ENCODE measurements around the gene PAPPA.

DNA sequence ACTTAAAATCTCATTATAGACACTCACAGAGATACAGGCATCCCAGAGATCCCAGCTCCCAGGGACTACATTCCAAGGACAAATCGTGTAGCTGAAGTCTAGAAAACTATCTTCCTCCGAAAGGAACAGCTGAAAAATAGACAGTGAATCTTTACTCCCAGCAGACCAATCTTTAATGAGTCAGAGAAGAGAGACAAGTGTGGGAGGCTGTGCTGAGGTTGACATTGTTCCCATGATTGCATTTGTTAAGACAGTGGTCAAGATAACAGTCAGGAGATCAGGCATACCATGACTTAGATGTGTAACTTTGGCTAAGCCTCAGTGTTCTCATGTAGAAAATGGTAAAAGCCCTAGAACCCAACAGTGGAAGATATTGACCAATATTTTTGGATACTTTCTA, 120.7 kb downstream of the PAPPA start:
- TF ChIP-seq TAF1 (IDR thresholded peaks at IDR 0.05; ENCODE audit: low read depth, low read length) (no peak), CHD2 (IDR thresholded peaks at IDR 0.05; ENCODE audit: low read length) (no peak)

All from H1 (cell line).